Prostate gland (tissue), 2 donors: ENCODE data around the gene GLDC. TPM values are rescaled to one million over a fixed set of nuclear protein-coding genes. Genes with fewer than 3 reads are reported as not detected.

Source experiments
- DNase-seq: peaks from one replicate; pipeline ENCODE4 v3.0.0-alpha.2; 2019; ENCODE audit warnings: low spot score
- H3K27ac ChIP-seq, 2 donors: fragments of 200-600 bp; sonication (generic); 2 replicates each; pipeline ENCODE4 v1.5.1; 2017 to 2019
- H3K27me3 ChIP-seq: fragments of 200-600 bp; sonication (generic); replicated peaks from 2 replicates; pipeline ENCODE4 v1.5.1; 2019; ENCODE audit not compliant: insufficient read depth
- H3K36me3 ChIP-seq, 2 donors: fragments of 200-600 bp; sonication (generic); 1 replicate in 1 of 2; 2 replicates in 1 of 2; pipeline versions ENCODE4 v1.5.1 to v1.8.1; 2017 to 2019
- H3K4me1 ChIP-seq: fragments of 200-600 bp; sonication (generic); replicated peaks from 2 replicates; pipeline ENCODE4 v1.5.1; 2019
- H3K4me3 ChIP-seq, 2 donors: fragments of 200-600 bp; sonication (generic); 2 replicates each; pipeline ENCODE4 v1.5.1; 2017 to 2019
- H3K9me3 ChIP-seq: fragments of 200-600 bp; sonication (generic); 2 replicates; pipeline ENCODE4 v1.5.1; 2017
- POLR2A ChIP-seq: fragments of 450-650 bp; IDR thresholded peaks from one replicate; pipeline ENCODE4 v1.6.1; 2016; ENCODE audit warnings: antibody characterized with exemption, mild to moderate bottlenecking
- POLR2AphosphoS5 ChIP-seq: sonication (generic); formaldehyde crosslinking; IDR thresholded peaks from one replicate; pipeline ENCODE4 v1.6.1; 2017; ENCODE audit warnings: antibody characterized with exemption
- WGBS: methylation state at CpG from one replicate; pipeline ENCODE4 v1.1.5; 2018; 5-methylcytosine and 5-hydroxymethylcytosine counted together
- intact Hi-C: fragments of 100-400 bp; cut with DNase I; formaldehyde crosslinking; loops from one replicate; pipeline ENCODE4 v1.14.2; 2022
- total RNA-seq, 2 donors: library from RNA; depleted of rRNA; stranded (reverse); fragments of >200 nt; gene quantifications; one replicate each; pipeline ENCODE4 v1.1.0, GENCODE V29; 2016
- TF ChIP-seq, protein P1 (sequence below), 4 experiments: fragments of 200-600 bp in 2 of 4; fragments of 450-650 bp in 2 of 4; sonication (generic) in 2 of 4; IDR thresholded peaks; 1 replicate in 3 of 4; 2 replicates in 1 of 4; pipeline ENCODE4 v1.5.1; 2016 to 2019; ENCODE audit warnings: antibody characterized with exemption in 4 of 4, mild to moderate bottlenecking in 2 of 4, moderate library complexity in 2 of 4

GLDC gene
- total RNA-seq, 2 donors from 2014 or later = 2.7 to 4.0 TPM

DNA sequence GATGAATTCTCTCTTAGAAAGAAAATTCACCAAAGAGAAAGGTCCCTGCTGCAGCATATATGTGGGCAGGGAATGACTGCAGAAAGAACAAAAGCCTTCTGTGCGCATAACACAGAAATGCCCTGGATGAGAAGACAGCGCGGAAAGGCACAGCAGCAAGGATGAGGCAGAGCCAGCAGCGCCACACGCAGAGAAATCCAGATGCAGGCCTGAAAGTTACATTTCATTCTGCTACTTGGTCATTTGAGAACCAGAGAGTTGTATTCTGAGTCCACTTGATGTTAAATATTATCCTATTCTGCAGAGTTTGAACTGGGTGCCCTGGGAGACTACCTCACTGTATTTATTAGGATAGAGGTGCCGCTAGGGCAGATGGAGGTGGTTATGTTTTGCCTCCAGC is 68.5 kb downstream of the GLDC start:
- H3K9me3 ChIP-seq = no peaks in the 10 kb centered on the region
- 84% methylated on average over 6 of the region's 6 CpGs for WGBS
- no peaks in the 10 kb centered on the region for H3K4me1 ChIP-seq
- intact Hi-C loops = no loop called here
- H3K4me3 ChIP-seq = no peak overlapping the region
- no peaks in the 10 kb centered on the region for H3K36me3 ChIP-seq
- no peaks in the 10 kb centered on the region for H3K27me3 ChIP-seq
- no peak for DNase-seq
- H3K27ac ChIP-seq = no peak overlapping the region
- TF ChIP-seq POLR2A (no peak), POLR2AphosphoS5 (no peak)
- TF ChIP-seq, protein P1, sequence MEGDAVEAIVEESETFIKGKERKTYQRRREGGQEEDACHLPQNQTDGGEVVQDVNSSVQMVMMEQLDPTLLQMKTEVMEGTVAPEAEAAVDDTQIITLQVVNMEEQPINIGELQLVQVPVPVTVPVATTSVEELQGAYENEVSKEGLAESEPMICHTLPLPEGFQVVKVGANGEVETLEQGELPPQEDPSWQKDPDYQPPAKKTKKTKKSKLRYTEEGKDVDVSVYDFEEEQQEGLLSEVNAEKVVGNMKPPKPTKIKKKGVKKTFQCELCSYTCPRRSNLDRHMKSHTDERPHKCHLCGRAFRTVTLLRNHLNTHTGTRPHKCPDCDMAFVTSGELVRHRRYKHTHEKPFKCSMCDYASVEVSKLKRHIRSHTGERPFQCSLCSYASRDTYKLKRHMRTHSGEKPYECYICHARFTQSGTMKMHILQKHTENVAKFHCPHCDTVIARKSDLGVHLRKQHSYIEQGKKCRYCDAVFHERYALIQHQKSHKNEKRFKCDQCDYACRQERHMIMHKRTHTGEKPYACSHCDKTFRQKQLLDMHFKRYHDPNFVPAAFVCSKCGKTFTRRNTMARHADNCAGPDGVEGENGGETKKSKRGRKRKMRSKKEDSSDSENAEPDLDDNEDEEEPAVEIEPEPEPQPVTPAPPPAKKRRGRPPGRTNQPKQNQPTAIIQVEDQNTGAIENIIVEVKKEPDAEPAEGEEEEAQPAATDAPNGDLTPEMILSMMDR (IDR thresholded peaks at IDR 0.05) = no peak

DNA sequence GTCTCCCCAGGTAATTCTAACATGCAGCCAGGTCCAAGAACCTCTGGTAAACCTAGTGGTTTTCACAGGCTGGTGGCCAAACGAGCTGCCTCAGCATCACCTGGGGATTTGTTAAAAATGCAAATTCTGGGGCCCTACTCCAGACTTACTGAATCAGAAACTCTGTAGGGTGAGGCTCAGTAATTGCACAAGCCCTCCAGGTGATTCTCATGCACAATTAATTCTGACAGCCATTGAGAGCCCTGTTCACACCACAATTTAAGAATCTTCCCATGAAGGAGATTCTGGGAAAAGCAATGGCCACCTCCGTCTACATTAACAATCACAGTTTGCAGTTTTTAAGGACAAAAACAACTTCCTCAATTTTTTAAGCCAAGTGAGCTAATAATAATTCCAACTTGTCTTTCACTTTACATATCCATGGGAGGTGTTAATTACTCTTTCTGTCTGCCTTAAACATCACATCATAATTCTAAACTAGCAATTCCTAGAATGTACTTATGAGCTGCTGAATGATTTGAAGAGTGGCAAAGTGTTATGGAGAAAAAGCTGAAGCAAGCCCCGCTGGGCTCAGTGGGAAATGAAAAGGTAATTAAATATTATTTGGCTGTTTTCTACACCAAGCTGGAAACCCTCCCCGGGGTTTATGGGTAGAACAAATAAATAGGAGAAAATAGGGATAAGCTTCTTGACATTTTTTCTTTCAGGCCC is 70.0 kb downstream of the GLDC start:
- H3K27me3 ChIP-seq = no peaks in the 10 kb centered on the region
- no peaks in the 10 kb centered on the region for H3K9me3 ChIP-seq
- no peaks in the 10 kb centered on the region for H3K4me1 ChIP-seq
- no peak overlapping the region for H3K4me3 ChIP-seq
- no peak for TF ChIP-seq POLR2AphosphoS5
- TF ChIP-seq, protein P1 (IDR thresholded peaks at IDR 0.05) = no peak
- TF ChIP-seq POLR2A = no peak
- no peak overlapping the region for H3K27ac ChIP-seq
- DNase-seq = no peak
- intact Hi-C loops = no loop called here
- no peaks in the 10 kb centered on the region for H3K36me3 ChIP-seq
- 68% methylated on average over 4 of the region's 4 CpGs for WGBS

DNA sequence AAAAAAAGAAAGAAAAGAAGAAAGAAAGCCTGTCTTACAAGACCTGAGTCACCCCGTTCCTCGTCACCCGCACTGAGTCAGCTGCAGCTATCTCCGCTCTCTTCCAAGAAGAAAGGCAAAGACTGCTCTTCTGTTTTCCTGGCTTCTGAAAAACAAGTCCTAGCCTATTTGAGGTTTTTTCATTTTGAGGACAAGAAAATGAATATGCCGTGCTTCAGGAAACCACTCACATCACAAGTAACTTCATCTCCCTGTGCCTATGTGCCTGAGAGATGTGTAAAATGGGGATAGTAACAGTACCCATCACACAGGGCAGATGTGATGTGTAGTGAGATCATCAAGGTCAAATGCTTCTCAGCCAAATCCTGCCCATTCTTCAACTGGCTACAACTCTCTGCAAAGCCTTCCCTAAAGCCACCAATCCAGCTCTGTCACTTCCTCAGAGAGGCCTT is 78.4 kb downstream of the GLDC start:
- H3K27me3 ChIP-seq = no peaks in the 10 kb centered on the region
- H3K4me3 ChIP-seq = no peak overlapping the region
- no peak overlapping the region for H3K27ac ChIP-seq
- DNase-seq = no peak
- intact Hi-C loops = loop anchor here (5.0 kb wide), 1 partner anchor 215 kb away; no protein-coding TSS in a partner anchor
- TF ChIP-seq POLR2AphosphoS5 (no peak), POLR2A (no peak)
- TF ChIP-seq, protein P1 (IDR thresholded peaks at IDR 0.05) = no peak
- no peaks in the 10 kb centered on the region for H3K9me3 ChIP-seq
- no peaks in the 10 kb centered on the region for H3K4me1 ChIP-seq
- WGBS = 68% methylated on average over 5 of the region's 5 CpGs
- no peaks in the 10 kb centered on the region for H3K36me3 ChIP-seq

DNA sequence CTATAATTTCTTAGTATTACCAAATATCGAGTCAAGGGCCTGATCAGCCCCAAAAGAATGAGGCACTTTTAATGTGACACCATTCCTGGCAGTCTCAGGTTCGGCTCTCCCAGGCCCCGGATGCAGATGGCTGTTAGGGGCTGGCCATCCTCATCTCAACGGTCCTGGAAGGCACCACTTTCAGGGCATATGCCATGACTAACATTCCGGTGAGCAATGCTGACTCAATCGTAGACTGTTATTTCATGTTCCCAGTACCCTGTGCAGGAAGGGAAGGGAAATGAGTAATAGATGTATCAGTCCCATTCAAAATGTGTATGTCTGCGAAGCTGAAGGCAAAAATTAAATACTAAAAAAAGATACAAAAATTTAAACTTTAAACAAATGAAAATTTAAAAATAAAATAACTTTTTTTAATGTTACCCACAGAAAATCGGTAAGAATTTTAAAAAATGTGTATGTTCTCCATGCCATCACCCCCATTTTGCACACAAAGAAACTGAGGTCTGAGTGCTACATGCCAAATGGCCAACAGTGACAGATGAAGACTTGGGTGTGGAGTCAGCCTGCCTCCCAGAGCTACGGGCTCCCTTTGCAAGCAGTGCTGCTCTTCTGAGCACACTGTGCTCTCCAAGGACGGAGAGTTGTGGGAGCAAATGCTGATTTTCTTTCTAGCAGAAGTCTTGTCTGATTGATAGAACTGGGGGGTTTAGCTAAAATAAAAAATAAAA is 79.0 kb downstream of the GLDC start:
- no peak overlapping the region for H3K4me3 ChIP-seq
- H3K27me3 ChIP-seq = no peaks in the 10 kb centered on the region
- no peak for DNase-seq
- no peaks in the 10 kb centered on the region for H3K4me1 ChIP-seq
- H3K9me3 ChIP-seq = no peaks in the 10 kb centered on the region
- no peaks in the 10 kb centered on the region for H3K36me3 ChIP-seq
- H3K27ac ChIP-seq = no peak overlapping the region
- TF ChIP-seq POLR2A (no peak), POLR2AphosphoS5 (no peak)
- TF ChIP-seq, protein P1 (IDR thresholded peaks at IDR 0.05) = no peak
- intact Hi-C loops = loop anchor here (5.0 kb wide), 1 partner anchor 214 kb away; no protein-coding TSS in a partner anchor
- WGBS = 73% methylated on average over 10 of the region's 10 CpGs
